HepG2 (cell line): Measurements from ENCODE around the gene TUBB4A.

Experiments
- KAT2B ChIP-seq: fragments of 150-350 bp; IDR thresholded peaks from 2 replicates; pipeline ENCODE4 v1.6.1; 2014; ENCODE audit warnings: low read depth, low read length, borderline replicate concordance
- NCOA2 ChIP-seq: sonication (generic); formaldehyde crosslinking; IDR thresholded peaks from 2 replicates; pipeline ENCODE4 v1.8.0; 2022; ENCODE audit warnings: inconsistent platforms
- POLR2AphosphoS5 ChIP-seq: IDR thresholded peaks from 2 replicates; pipeline ENCODE4 v1.6.1; 2012; ENCODE audit warnings: low read depth, low read length
- RAD21 ChIP-seq: fragments of 450-650 bp; formaldehyde crosslinking; IDR thresholded peaks from 2 replicates; pipeline ENCODE4 v1.5.0; 2020; ENCODE audit warnings: mild to moderate bottlenecking
- SAFB2 ChIP-seq: sonication (generic); formaldehyde crosslinking; IDR thresholded peaks from 2 replicates; pipeline ENCODE4 v1.5.1; 2020; ENCODE audit warnings: missing genetic modification reagents, low read depth, mild to moderate bottlenecking, borderline replicate concordance
- TCF12 ChIP-seq, 2 experiments: fragments of 450-650 bp in 1 of 2; sonication (generic) in 1 of 2; formaldehyde crosslinking in 1 of 2; IDR thresholded peaks; 2 replicates each; pipeline versions ENCODE4 v1.6.1 to v1.8.0; 2017 to 2022; ENCODE audit warnings: antibody characterized with exemption in 1 of 2, mild to moderate bottlenecking in 1 of 2, missing genetic modification reagents in 1 of 2, moderate library complexity in 1 of 2
- ZFP36 ChIP-seq: fragments of 150-350 bp; IDR thresholded peaks from 2 replicates; pipeline ENCODE4 v1.6.1; 2018; ENCODE audit warnings: borderline replicate concordance, low read length, low read depth; ENCODE audit not compliant: partially characterized antibody
- TF ChIP-seq, protein P1 (sequence below): sonication (generic); formaldehyde crosslinking; IDR thresholded peaks from 2 replicates; pipeline ENCODE4 v1.5.0; 2020; ENCODE audit warnings: mild to moderate bottlenecking, missing genetic modification reagents, moderate library complexity
- TF ChIP-seq, protein P2 (sequence below): sonication (generic); formaldehyde crosslinking; IDR thresholded peaks from 2 replicates; pipeline ENCODE4 v1.8.1; 2023; ENCODE audit warnings: missing genetic modification reagents, inconsistent platforms, borderline replicate concordance

DNA sequence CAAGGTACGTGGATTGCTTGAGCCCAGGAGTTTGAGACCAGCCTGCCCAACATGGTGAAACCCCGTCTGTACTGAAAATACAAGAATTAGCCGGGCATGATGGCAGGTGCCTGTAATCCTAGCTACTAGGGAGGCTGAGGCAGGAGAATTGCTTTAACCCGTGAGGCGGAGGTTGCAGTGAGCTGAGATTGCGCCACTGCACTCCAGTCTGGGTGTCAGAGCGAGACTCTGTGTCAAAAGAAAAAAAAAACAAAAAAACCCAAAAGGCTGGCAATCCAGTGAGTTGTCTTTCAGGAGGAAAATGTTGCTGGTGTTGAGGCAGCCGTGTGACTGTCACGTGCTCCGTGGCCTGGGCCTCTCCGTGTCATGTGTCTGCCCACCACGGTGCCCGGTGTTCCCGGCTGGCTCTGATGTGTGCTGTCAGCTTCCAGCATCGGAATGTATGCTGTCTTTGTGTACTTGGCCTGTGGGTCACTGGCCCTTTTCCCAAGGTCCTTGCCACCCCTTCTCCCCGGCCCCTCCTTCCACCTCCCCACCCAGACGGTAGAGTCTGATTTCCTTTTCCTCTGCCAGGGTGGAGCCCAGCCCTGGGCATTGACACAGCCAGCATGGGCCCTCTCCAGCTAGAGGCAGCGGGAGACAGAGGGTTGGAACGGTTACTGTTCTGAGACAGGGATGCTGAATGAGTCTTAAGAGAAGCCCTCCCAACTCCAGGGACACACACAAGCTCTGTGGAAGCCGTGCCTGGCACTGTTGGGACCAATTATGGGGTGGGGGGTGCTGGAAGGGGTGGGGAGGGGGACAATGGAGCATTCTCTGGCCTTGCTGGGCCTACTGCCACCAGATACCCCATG lies 7.2 kb upstream of the TUBB4A start:
- peak; percentile 77 for TF ChIP-seq NCOA2
- TF ChIP-seq, protein P1, sequence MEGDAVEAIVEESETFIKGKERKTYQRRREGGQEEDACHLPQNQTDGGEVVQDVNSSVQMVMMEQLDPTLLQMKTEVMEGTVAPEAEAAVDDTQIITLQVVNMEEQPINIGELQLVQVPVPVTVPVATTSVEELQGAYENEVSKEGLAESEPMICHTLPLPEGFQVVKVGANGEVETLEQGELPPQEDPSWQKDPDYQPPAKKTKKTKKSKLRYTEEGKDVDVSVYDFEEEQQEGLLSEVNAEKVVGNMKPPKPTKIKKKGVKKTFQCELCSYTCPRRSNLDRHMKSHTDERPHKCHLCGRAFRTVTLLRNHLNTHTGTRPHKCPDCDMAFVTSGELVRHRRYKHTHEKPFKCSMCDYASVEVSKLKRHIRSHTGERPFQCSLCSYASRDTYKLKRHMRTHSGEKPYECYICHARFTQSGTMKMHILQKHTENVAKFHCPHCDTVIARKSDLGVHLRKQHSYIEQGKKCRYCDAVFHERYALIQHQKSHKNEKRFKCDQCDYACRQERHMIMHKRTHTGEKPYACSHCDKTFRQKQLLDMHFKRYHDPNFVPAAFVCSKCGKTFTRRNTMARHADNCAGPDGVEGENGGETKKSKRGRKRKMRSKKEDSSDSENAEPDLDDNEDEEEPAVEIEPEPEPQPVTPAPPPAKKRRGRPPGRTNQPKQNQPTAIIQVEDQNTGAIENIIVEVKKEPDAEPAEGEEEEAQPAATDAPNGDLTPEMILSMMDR (CRISPR knock-in tag) = no peak
- no peak for TF ChIP-seq RAD21 (CRISPR knock-in tag)
- TF ChIP-seq TCF12 (IDR thresholded peaks at IDR 0.05) = no peak
- TF ChIP-seq TCF12 (CRISPR knock-in tag; IDR thresholded peaks at IDR 0.05) = no peak
- no peak for TF ChIP-seq POLR2AphosphoS5
- TF ChIP-seq SAFB2 (CRISPR knock-in tag) = no peak
- TF ChIP-seq KAT2B = no peak
- TF ChIP-seq, protein P2, sequence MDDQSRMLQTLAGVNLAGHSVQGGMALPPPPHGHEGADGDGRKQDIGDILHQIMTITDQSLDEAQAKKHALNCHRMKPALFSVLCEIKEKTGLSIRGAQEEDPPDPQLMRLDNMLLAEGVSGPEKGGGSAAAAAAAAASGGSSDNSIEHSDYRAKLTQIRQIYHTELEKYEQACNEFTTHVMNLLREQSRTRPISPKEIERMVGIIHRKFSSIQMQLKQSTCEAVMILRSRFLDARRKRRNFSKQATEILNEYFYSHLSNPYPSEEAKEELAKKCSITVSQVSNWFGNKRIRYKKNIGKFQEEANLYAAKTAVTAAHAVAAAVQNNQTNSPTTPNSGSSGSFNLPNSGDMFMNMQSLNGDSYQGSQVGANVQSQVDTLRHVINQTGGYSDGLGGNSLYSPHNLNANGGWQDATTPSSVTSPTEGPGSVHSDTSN (CRISPR knock-in tag) = no peak
- TF ChIP-seq ZFP36 = no peak
